ENCODE measurements around the gene ARHGAP8. TPM values are rescaled to one million over a fixed set of nuclear protein-coding genes. Genes with fewer than 3 reads are reported as not detected.

ARHGAP8 gene
- total RNA-seq, 4 donors from 2014 or later = 14.9 to 38.8 (median 18.3) TPM

DNA sequence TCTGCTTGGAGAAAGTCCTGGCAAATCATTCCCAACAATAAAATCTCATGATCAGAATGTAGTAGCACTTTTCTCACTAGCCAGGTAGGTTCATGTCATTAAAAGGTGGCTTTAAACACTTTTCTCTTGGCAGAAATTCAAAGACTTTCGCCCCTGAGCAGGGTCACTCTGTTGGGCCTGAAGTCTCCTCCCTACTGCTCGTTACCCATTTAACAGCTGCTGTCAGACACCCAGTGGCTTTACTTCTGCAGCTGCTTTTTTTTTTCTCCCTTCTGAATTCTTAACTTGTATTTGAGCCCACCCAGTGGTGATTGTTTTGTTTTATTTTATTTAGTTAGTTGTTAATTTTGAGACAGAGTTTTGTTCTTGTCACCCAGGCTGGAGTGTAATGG is 25.0 kb downstream of the ARHGAP8 start:
- no peaks in the 10 kb centered on the region for H3K9me3 ChIP-seq
- H3K4me1 ChIP-seq = no peaks in the 10 kb centered on the region
- H3K27me3 ChIP-seq = no peaks in the 10 kb centered on the region
- DNase-seq = no peak
- TF ChIP-seq, protein P1, sequence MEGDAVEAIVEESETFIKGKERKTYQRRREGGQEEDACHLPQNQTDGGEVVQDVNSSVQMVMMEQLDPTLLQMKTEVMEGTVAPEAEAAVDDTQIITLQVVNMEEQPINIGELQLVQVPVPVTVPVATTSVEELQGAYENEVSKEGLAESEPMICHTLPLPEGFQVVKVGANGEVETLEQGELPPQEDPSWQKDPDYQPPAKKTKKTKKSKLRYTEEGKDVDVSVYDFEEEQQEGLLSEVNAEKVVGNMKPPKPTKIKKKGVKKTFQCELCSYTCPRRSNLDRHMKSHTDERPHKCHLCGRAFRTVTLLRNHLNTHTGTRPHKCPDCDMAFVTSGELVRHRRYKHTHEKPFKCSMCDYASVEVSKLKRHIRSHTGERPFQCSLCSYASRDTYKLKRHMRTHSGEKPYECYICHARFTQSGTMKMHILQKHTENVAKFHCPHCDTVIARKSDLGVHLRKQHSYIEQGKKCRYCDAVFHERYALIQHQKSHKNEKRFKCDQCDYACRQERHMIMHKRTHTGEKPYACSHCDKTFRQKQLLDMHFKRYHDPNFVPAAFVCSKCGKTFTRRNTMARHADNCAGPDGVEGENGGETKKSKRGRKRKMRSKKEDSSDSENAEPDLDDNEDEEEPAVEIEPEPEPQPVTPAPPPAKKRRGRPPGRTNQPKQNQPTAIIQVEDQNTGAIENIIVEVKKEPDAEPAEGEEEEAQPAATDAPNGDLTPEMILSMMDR (IDR thresholded peaks at IDR 0.05) = no peak
- no peak for TF ChIP-seq POLR2A (IDR thresholded peaks at IDR 0.05)
- H3K4me3 ChIP-seq = no peak overlapping the region
- H3K27ac ChIP-seq = no peak overlapping the region
- no peaks in the 10 kb centered on the region for H3K36me3 ChIP-seq

DNA sequence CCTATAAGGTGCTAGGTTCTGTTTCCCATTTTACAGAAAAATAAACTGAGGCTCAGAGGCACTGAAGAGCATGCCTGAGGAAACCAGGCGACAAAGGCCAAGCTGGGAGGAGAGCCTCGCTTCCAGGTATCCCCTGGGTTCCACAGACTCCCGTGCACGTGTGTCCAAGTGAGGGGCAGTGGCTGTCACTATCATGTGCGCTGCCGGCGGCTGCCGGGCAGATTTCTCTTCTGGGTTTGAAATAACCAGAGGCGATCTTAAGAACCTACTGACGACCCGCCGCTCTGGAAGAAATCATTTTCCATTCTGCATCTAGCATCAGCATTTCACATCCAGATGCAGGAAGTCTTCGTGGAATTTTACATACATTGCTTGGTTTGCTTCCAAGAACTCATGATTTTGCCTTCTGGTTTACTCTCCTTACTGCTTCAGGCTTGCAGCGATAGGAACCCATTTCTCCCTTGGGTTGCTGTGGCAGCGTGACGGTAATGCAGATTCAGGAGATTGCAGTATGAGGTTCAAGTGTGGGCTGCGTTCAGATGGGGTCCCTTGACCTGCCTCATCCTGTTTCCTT is 28.6 kb downstream of the ARHGAP8 start:
- Histone ChIP-seq H3K9me3 (no peaks in the 10 kb centered on the region), H3K27ac (no peak overlapping the region), H3K36me3 (no peaks in the 10 kb centered on the region), H3K4me1 (no peaks in the 10 kb centered on the region), H3K4me3 (no peak overlapping the region), H3K27me3 (no peaks in the 10 kb centered on the region)
- peak in 1 of 3 donors; percentile 34 for DNase-seq
- TF ChIP-seq, protein P1 (IDR thresholded peaks at IDR 0.05) = no peak
- TF ChIP-seq POLR2A (IDR thresholded peaks at IDR 0.05) = no peak

DNA sequence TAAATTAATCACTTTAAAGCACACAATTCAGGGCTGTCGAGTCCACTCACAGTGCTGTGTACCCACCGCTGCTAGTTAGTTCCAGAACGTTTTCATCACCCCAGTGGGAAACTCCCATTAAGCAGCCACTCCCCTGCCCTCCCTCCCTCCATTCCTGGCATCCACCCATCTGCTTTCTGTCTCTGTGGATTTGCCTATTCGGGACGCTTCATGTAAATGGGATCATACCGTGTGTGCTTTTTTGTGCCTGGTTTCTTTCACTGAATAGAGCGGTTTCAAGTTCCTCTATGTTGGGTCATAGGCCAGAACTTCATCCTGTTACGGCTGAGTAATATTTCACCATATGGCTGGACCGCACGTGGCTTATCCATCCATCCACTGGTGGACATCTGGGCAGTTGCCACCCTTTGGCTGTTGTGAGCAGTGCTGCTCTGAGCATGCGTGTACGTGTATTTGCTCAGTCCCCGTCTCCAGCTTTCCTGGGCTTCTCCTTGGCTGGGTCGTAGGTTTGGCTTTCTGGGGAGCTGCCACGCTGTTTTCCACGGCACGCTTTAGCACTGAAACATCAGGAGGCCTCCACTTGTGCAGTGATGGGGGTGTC is 30.1 kb downstream of the ARHGAP8 start:
- DNase-seq = peak in 1 of 3 donors; percentile 28
- Histone ChIP-seq H3K36me3 (no peaks in the 10 kb centered on the region), H3K27me3 (no peaks in the 10 kb centered on the region), H3K9me3 (no peaks in the 10 kb centered on the region), H3K4me3 (no peak overlapping the region), H3K27ac (no peak overlapping the region), H3K4me1 (no peaks in the 10 kb centered on the region)
- TF ChIP-seq POLR2A (IDR thresholded peaks at IDR 0.05) = no peak
- TF ChIP-seq, protein P1 (IDR thresholded peaks at IDR 0.05) = no peak

DNA sequence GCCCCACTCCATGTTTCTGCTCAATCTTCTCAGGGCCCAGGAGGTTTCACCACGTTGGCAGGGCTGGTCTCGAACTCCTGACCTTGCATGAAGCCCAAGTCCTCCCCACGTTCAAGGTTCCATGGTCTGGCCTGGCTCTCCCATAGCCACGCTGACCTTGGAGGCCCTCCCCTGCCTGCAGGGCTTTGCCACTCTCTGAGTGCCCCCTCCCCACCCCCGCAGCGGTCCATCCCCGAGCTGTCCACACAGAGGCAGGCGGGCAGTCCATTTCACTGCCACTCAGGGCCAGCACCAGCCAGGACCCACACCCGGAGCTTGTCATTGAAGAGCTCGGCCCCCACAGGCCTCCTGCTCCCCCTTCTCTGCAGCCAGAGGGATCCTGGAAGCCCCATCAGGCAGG is 30.7 kb downstream of the ARHGAP8 start:
- no peak for TF ChIP-seq POLR2A (IDR thresholded peaks at IDR 0.05)
- TF ChIP-seq, protein P1 (IDR thresholded peaks at IDR 0.05) = no peak
- H3K27ac ChIP-seq = no peak overlapping the region
- H3K9me3 ChIP-seq = no peaks in the 10 kb centered on the region
- H3K27me3 ChIP-seq = no peaks in the 10 kb centered on the region
- H3K4me3 ChIP-seq = no peak overlapping the region
- no peaks in the 10 kb centered on the region for H3K36me3 ChIP-seq
- H3K4me1 ChIP-seq = no peaks in the 10 kb centered on the region
- peak in 1 of 3 donors; percentile 41 for DNase-seq

DNA sequence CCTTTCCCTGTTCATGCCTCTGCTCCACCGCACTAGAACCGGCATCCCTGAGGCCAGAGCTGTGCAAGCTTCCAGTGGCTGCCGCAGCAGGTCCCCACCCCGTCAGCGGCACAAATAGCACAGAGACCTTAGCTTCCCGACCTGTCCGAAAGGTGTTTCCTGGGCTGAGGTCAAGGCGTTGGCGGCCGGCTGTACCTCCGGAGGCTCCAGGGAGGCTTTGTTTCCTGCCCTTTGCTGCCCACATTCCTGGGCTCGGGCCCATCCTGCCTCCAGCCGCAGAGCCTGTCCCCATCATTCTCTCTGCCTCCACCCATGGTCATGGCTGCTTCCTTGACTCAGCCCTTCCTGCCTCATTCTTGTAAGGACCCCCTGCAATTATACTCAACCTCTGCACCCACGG is 31.2 kb downstream of the ARHGAP8 start:
- H3K9me3 ChIP-seq = no peaks in the 10 kb centered on the region
- H3K4me3 ChIP-seq = no peak overlapping the region
- no peaks in the 10 kb centered on the region for H3K36me3 ChIP-seq
- peak in 1 of 3 donors; percentile 34 for DNase-seq
- no peaks in the 10 kb centered on the region for H3K4me1 ChIP-seq
- TF ChIP-seq, protein P1 (IDR thresholded peaks at IDR 0.05) = no peak
- TF ChIP-seq POLR2A (IDR thresholded peaks at IDR 0.05) = no peak
- no peak overlapping the region for H3K27ac ChIP-seq
- H3K27me3 ChIP-seq = no peaks in the 10 kb centered on the region
